Parathyroid adenoma (tissue), 2 donors: Measurements from ENCODE around the gene GORASP2.

Experiments
- H2AFZ ChIP-seq: fragments of 300-600 bp; sonication (generic); one replicate; pipeline ENCODE4 v1.7.0; 2017; ENCODE audit warnings: antibody characterized with exemption, mild to moderate bottlenecking
- H3K27ac ChIP-seq: fragments of 300-600 bp; sonication (generic); one replicate; pipeline ENCODE4 v1.7.0; 2017
- H3K27me3 ChIP-seq: fragments of 300-600 bp; sonication (generic); one replicate; pipeline ENCODE4 v1.7.0; 2017; ENCODE audit warnings: low read length; ENCODE audit not compliant: control insufficient read depth, insufficient read depth
- H3K36me3 ChIP-seq: fragments of 300-600 bp; sonication (generic); one replicate; pipeline ENCODE4 v1.7.0; 2017; ENCODE audit warnings: low read length; ENCODE audit not compliant: control insufficient read depth, insufficient read depth
- H3K4me1 ChIP-seq: fragments of 300-600 bp; sonication (generic); one replicate; pipeline ENCODE4 v1.7.0; 2017; ENCODE audit warnings: control low read depth
- H3K4me2 ChIP-seq: fragments of 300-600 bp; sonication (generic); one replicate; pipeline ENCODE4 v1.7.0; 2017; ENCODE audit warnings: low read length
- H3K4me3 ChIP-seq: fragments of 300-600 bp; sonication (generic); one replicate; pipeline ENCODE4 v1.7.0; 2017; ENCODE audit warnings: low read depth, low read length
- H3K79me2 ChIP-seq: fragments of 300-600 bp; sonication (generic); one replicate; pipeline ENCODE4 v1.7.0; 2017; ENCODE audit warnings: control low read depth
- H3K9ac ChIP-seq: fragments of 300-600 bp; sonication (generic); one replicate; pipeline ENCODE4 v1.7.0; 2017; ENCODE audit warnings: mild to moderate bottlenecking
- H3K9me3 ChIP-seq: fragments of 300-600 bp; sonication (generic); one replicate; pipeline ENCODE4 v1.7.0; 2017; ENCODE audit warnings: low read length; ENCODE audit not compliant: control insufficient read depth
- TF ChIP-seq, protein P1 (sequence below): fragments of 300-600 bp; sonication (generic); IDR thresholded peaks from one replicate; pipeline ENCODE4 v1.7.0; 2017; ENCODE audit warnings: antibody characterized with exemption, mild to moderate bottlenecking
- donor health status: primary hyperparathyroidism.

The GORASP2 gene

DNA sequence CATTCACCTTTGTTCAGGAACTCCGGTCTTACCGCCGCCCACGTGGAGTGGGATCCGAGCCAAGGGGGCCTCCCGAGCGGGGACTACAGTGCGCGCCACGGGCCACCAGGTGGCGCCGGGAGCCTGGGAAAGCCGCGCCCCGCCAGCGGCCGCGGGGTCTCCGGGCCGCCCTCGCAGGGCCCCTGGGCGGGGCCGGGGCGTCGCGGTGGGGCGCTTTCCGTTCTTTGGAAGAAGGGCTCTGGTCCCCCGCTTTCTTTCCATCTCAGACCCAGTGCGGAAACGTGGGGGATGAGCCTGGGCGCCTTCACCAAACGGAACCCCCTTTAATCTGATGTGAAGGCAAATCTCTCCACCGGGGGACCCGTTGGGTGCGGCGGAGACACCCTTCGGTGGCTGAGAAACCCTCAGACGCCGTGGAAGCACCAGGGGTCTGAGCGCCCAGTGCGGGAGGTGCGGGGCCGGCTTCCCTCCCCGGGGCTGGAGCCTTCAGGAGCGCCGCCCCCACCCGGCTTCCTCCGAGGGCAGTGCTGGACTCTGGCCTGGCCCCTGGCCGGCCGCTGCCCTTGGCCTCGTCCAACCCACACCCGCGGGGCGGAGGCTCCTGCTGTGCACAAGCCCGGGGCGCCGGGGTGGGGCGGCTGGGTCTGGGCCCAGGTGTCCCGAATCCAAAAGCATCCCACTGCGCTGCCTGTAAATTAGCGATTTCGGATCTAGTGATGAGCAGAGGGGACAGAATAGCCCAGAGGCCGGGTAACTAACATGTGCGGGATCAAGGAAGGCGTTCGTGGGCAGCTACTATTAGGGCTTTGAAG, 44.6 kb downstream of the GORASP2 start:
- no peak overlapping the region for H3K27ac ChIP-seq

DNA sequence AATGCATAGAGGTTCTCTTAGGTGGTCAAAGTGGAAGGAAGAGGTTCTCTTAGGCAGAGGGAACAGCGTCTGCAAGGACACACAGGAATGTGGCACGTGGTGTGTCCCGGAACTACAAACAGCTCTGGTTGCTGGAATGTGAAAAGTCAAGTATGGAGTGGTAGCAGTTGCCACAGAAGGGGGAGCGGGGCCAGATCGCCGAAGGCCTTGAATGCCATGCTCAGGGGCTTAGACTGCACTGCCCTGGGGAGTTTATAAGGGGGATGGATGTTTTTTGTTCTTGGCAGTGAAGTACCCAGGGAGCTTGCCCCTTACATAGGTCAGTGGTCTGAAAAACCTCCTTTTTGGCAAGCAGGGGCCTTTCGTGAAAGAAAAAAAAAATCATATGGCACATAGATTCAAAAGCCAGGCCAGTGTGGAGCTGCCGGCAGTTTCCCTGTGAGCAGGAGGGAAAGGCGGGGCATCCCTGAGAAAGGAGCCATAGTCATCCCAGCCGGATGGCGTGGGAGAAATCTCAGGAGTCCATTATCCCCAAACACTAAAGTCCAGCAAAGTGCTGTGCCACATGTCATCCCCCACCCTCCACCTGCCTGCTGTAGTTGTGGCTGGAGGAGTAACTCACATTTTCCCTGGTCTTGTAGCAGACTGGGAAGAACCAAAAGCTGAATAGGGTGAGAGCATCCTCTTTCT, 45.4 kb downstream of the GORASP2 start:
- Histone ChIP-seq H3K79me2 (no peaks in the 10 kb centered on the region), H3K9me3 (no peaks in the 10 kb centered on the region), H3K4me2 (peak overlapping the region; percentile 93), H3K27ac (no peak overlapping the region), H3K4me1 (peaks cover 2% of the 10 kb centered on the region), H3K36me3 (no peaks in the 10 kb centered on the region), H3K4me3 (peak overlapping the region; percentile 83), H3K27me3 (no peaks in the 10 kb centered on the region), H3K9ac (no peak overlapping the region), H2AFZ (peak overlapping the region; percentile 100)
- TF ChIP-seq, protein P1, sequence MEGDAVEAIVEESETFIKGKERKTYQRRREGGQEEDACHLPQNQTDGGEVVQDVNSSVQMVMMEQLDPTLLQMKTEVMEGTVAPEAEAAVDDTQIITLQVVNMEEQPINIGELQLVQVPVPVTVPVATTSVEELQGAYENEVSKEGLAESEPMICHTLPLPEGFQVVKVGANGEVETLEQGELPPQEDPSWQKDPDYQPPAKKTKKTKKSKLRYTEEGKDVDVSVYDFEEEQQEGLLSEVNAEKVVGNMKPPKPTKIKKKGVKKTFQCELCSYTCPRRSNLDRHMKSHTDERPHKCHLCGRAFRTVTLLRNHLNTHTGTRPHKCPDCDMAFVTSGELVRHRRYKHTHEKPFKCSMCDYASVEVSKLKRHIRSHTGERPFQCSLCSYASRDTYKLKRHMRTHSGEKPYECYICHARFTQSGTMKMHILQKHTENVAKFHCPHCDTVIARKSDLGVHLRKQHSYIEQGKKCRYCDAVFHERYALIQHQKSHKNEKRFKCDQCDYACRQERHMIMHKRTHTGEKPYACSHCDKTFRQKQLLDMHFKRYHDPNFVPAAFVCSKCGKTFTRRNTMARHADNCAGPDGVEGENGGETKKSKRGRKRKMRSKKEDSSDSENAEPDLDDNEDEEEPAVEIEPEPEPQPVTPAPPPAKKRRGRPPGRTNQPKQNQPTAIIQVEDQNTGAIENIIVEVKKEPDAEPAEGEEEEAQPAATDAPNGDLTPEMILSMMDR, result no peak

More for the DNA sequence above, 44.6 kb downstream of the GORASP2 start:
- Histone ChIP-seq H3K4me2 (peak overlapping the region; percentile 93), H3K9ac (peak overlapping the region; percentile 69), H3K36me3 (no peaks in the 10 kb centered on the region), H3K4me1 (peaks cover 2% of the 10 kb centered on the region), H3K9me3 (no peaks in the 10 kb centered on the region), H2AFZ (peak overlapping the region; percentile 100), H3K4me3 (peak overlapping the region; percentile 83), H3K79me2 (no peaks in the 10 kb centered on the region), H3K27me3 (no peaks in the 10 kb centered on the region)
- TF ChIP-seq, protein P1, result peak; percentile 88

DNA sequence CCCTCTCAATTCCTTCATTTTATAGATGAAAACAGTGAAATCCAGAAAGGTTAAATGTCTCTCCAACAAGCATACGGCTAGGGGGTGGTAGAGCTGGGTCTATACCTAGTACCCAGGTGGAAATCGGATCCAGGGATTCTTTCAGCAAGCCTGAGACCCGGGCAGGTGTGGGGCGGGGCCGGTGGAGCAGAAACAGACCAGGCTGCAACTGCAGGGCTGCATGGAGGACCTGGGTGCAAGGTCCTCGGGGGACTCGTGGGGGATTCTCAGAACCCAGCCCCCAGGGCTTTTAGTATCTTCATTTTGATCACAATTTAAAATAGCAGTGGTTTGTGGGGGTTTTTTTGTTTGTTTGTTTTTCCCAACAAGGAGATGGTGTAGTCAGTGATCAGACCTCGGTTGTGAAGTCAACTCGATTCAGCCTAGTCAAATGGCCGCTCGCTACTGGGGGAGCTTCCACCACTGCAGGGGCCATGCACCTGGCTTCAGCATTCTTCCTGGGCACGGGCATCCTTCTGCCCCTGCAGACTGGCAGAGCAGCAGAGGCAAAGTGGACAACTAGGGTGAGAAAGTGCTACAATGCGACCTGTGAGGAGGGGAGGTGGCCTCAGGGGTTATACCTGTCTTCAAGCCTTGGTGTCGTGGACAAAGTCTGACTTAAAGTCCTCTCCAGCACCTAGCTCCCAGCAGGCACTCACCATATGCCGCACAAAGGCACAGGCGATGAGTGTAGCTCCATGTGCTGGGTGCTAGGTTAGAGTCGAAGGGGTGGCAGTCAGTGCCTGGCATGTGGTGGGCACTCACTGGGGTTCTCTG, 46.3 kb downstream of the GORASP2 start:
- Histone ChIP-seq H3K9me3 (no peaks in the 10 kb centered on the region), H3K79me2 (no peaks in the 10 kb centered on the region), H3K36me3 (no peaks in the 10 kb centered on the region), H3K4me1 (peaks cover 2% of the 10 kb centered on the region), H2AFZ (no peak overlapping the region), H3K4me2 (no peak overlapping the region), H3K4me3 (no peak overlapping the region), H3K27me3 (no peaks in the 10 kb centered on the region), H3K9ac (no peak overlapping the region), H3K27ac (no peak overlapping the region)
- TF ChIP-seq, protein P1, result no peak

DNA sequence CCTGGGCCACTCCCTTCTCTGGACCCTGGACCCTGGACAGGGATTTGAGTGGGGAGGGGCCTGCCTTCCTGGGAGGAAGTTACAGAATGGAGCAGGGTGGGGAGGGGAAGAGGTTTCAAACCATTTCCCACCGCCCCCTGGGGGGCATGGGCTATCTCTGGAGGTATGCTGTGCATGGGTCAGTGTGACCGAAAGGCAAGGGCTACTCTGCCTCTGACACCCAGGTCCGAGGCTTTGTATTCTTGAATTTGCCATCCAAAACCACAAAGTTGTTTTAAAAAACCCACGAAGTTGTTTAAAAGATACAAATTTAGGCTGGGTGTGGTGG, 46.9 kb downstream of the GORASP2 start:
- Histone ChIP-seq H3K27me3 (no peaks in the 10 kb centered on the region), H3K4me3 (no peak overlapping the region), H2AFZ (no peak overlapping the region), H3K27ac (no peak overlapping the region), H3K9ac (no peak overlapping the region), H3K9me3 (no peaks in the 10 kb centered on the region), H3K4me2 (no peak overlapping the region), H3K79me2 (no peaks in the 10 kb centered on the region), H3K36me3 (no peaks in the 10 kb centered on the region), H3K4me1 (peaks cover 2% of the 10 kb centered on the region)
- TF ChIP-seq, protein P1, result no peak
